HepG2 (cell line): ENCODE data around the gene MTFP1. TPM values are rescaled to one million over a fixed set of nuclear protein-coding genes. Genes with fewer than 3 reads are reported as not detected.

ENCODE experiments used
- ATF3 ChIP-seq: sonication (generic); formaldehyde crosslinking; IDR thresholded peaks from 2 replicates; pipeline ENCODE4 v1.4.0; 2020; ENCODE audit warnings: missing genetic modification reagents
- BCL6 ChIP-seq: IDR thresholded peaks from 2 replicates; pipeline ENCODE4 v1.6.1; 2016; ENCODE audit warnings: missing genetic modification reagents, missing compliant biosample characterization
- BHLHE40 ChIP-seq: IDR thresholded peaks from 2 replicates; pipeline ENCODE4 v1.6.1; 2011; ENCODE audit warnings: low read length, improper control_type of control experiment
- KDM2A ChIP-seq: sonication (generic); formaldehyde crosslinking; IDR thresholded peaks from 2 replicates; pipeline ENCODE4 v1.4.0; 2020; ENCODE audit warnings: low read depth, missing genetic modification reagents, borderline replicate concordance
- KMT2A ChIP-seq: sonication (generic); formaldehyde crosslinking; IDR thresholded peaks from 2 replicates; pipeline ENCODE4 v1.4.0; 2020; ENCODE audit warnings: missing genetic modification reagents
- MXD4 ChIP-seq: IDR thresholded peaks from 2 replicates; pipeline ENCODE4 v1.6.1; 2016; ENCODE audit warnings: mild to moderate bottlenecking, missing biosample characterization, missing genetic modification reagents
- PAWR ChIP-seq: sonication (generic); formaldehyde crosslinking; IDR thresholded peaks from 2 replicates; pipeline ENCODE4 v1.4.0; 2020; ENCODE audit warnings: missing genetic modification reagents, mild to moderate bottlenecking, borderline replicate concordance
- SKI ChIP-seq: fragments of 450-650 bp; IDR thresholded peaks from one replicate; pipeline ENCODE4 v1.6.1; 2018; ENCODE audit warnings: mild to moderate bottlenecking; ENCODE audit not compliant: partially characterized antibody
- SMAD1 ChIP-seq: sonication (generic); formaldehyde crosslinking; IDR thresholded peaks from 2 replicates; pipeline ENCODE4 v1.4.0; 2020; ENCODE audit warnings: missing genetic modification reagents, low read depth, mild to moderate bottlenecking, borderline replicate concordance
- SMARCE1 ChIP-seq: fragments of 450-650 bp; IDR thresholded peaks from 2 replicates; pipeline ENCODE4 v1.6.1; 2017; ENCODE audit warnings: borderline replicate concordance
- TBX2 ChIP-seq: sonication (generic); formaldehyde crosslinking; IDR thresholded peaks from 2 replicates; pipeline ENCODE4 v1.5.0; 2020; ENCODE audit warnings: missing genetic modification reagents, mild to moderate bottlenecking, borderline replicate concordance
- ZIK1 ChIP-seq: sonication (generic); formaldehyde crosslinking; IDR thresholded peaks from 2 replicates; pipeline ENCODE4 v1.5.0; 2020; ENCODE audit warnings: mild to moderate bottlenecking, low read depth, missing genetic modification reagents, borderline replicate concordance
- ZMYM3 ChIP-seq: sonication (generic); formaldehyde crosslinking; IDR thresholded peaks from 2 replicates; pipeline ENCODE4 v1.5.1; 2020; ENCODE audit warnings: mild to moderate bottlenecking, missing genetic modification reagents
- ZNF180 ChIP-seq: sonication (generic); formaldehyde crosslinking; IDR thresholded peaks from 2 replicates; pipeline ENCODE4 v1.4.0; 2020; ENCODE audit warnings: low read depth, missing genetic modification reagents, borderline replicate concordance
- ZNF33B ChIP-seq: sonication (generic); formaldehyde crosslinking; IDR thresholded peaks from 2 replicates; pipeline ENCODE4 v1.5.1; 2020; ENCODE audit warnings: mild to moderate bottlenecking, missing genetic modification reagents
- ZNF407 ChIP-seq: sonication (generic); formaldehyde crosslinking; IDR thresholded peaks from one replicate; pipeline ENCODE4 v1.5.1; 2020; ENCODE audit warnings: mild to moderate bottlenecking, missing genetic modification reagents; ENCODE audit errors: not compliant biosample characterization
- ZNF598 ChIP-seq: sonication (generic); formaldehyde crosslinking; IDR thresholded peaks from 2 replicates; pipeline ENCODE4 v1.5.1; 2020; ENCODE audit warnings: mild to moderate bottlenecking, missing genetic modification reagents, borderline replicate concordance
- ZNF607 ChIP-seq: sonication (generic); formaldehyde crosslinking; IDR thresholded peaks from 2 replicates; pipeline ENCODE4 v1.5.1; 2020; ENCODE audit warnings: missing genetic modification reagents, mild to moderate bottlenecking, borderline replicate concordance
- ZNF788 ChIP-seq: sonication (generic); formaldehyde crosslinking; IDR thresholded peaks from 2 replicates; pipeline ENCODE4 v1.5.0; 2020; ENCODE audit warnings: mild to moderate bottlenecking, missing genetic modification reagents, borderline replicate concordance
- ZNF816 ChIP-seq: sonication (generic); formaldehyde crosslinking; IDR thresholded peaks from 2 replicates; pipeline ENCODE4 v1.8.0; 2022; ENCODE audit warnings: missing genetic modification reagents, mild to moderate bottlenecking, borderline replicate concordance
- ZNF83 ChIP-seq: sonication (generic); formaldehyde crosslinking; IDR thresholded peaks from 2 replicates; pipeline ENCODE4 v1.4.0; 2020; ENCODE audit warnings: missing genetic modification reagents, mild to moderate bottlenecking, borderline replicate concordance
- ZNF850 ChIP-seq: sonication (generic); formaldehyde crosslinking; conservative IDR thresholded peaks from 2 replicates; pipeline ENCODE4 v1.9.0; 2021; ENCODE audit warnings: mild to moderate bottlenecking, missing genetic modification reagents
- polyA plus RNA-seq, 8 experiments: library from polyadenylated mRNA; depleted of rRNA in 3 of 8; stranded (reverse) in 7 of 8; unstranded in 1 of 8; fragments of >200 nt; fragmentation: Illumina TruSeq in 4 of 8; extraction: Trizol in 4 of 8; gene quantifications; 2 replicates each; pipeline versions ENCODE4 v1.2.1 to v1.2.3, GENCODE V29; 2011 to 2016; ENCODE audit warnings: low read depth in 4 of 8, missing spikeins in 1 of 8, mixed read lengths in 1 of 8; ENCODE audit not compliant: insufficient read depth in 1 of 8
- total RNA-seq, 5 experiments: library from RNA; depleted of rRNA; stranded (reverse); fragments of >200 nt; fragmentation: Illumina TruSeq; extraction: Trizol; gene quantifications; 2 replicates each; pipeline ENCODE4 v1.2.3, GENCODE V29; 2016; ENCODE audit warnings: low read depth in 1 of 5

MTFP1 gene
- total and polyA plus RNA-seq, 2 of the 13 experiments (the other 11 are each of a cell fraction or from before 2014, with no cell fraction given) = 29.5 to 45.6 TPM

GRCh38 chr22:30425616-30426387 is at the start of gene MTFP1 (continued):
- TF ChIP-seq ZNF407 (CRISPR knock-in tag) (no peak), MXD4 (peak; percentile 51), TBX2 (CRISPR knock-in tag) (peak; percentile 44; the same call in 1 of the 2 replicates), ZNF598 (CRISPR knock-in tag) (peak; percentile 51; the same call in 1 of the 2 replicates), KDM2A (peak; percentile 92), ZNF180 (no peak), ZNF83 (no peak), SMAD1 (CRISPR knock-in tag) (no peak), ZIK1 (no peak), ZNF33B (CRISPR knock-in tag) (no peak), PAWR (CRISPR knock-in tag) (no peak), BHLHE40 (peak; percentile 50; the same call in 1 of the 2 replicates), SKI (peak; percentile 22), ZNF607 (CRISPR knock-in tag) (0 out of 2 replicates have a peak, but pooled peaks have one; percentile 13), BCL6 (CRISPR knock-in tag) (peak; percentile 20; the same call in 1 of the 2 replicates), ZNF850 (CRISPR knock-in tag) (no peak), ZNF816 (CRISPR knock-in tag) (no peak), KMT2A (CRISPR knock-in tag) (peak; percentile 40; the same call in 1 of the 2 replicates), ZNF788 (CRISPR knock-in tag) (no peak; the same call in 1 of the 2 replicates), SMARCE1 (no peak), ATF3 (CRISPR knock-in tag) (peak; percentile 39; the same call in 1 of the 2 replicates), ZMYM3 (CRISPR knock-in tag) (peak; percentile 86; the same call in 1 of the 2 replicates)
